Glomerular visceral epithelial cell (primary cell): ENCODE data around the gene GIGYF1.
"Not testable (repeated sequence)": the region's sequence is repeated elsewhere in the genome, so short reads cannot be mapped to it uniquely, and the experiment has no call there.

ENCODE experiments used
- DNase-seq: peaks from one replicate; pipeline ENCODE4 v3.0.0-alpha.2; 2016; ENCODE audit errors: extremely low spot score

The GIGYF1 gene

GRCh38 chr7:100694098-100694745 lies at the start of gene GIGYF1:
GIGYF1 (minus strand) TSS chr7:100694250; CDS start chr7:100688238, 6,012 bp downstream.
- DNase-seq = peak; percentile 66

- no peak for DNase-seq
Measured at GRCh38 chr7:100739934-100740333, 45.9 kb upstream of the GIGYF1 start.

GRCh38 chr7:100736671-100737070 lies 42.6 kb upstream of the GIGYF1 start:
- no peak for DNase-seq

GRCh38 chr7:100735730-100736129 lies 41.7 kb upstream of the GIGYF1 start:
- no peak for DNase-seq

GRCh38 chr7:100731937-100732636 lies 38.0 kb upstream of the GIGYF1 start:
- no peak for DNase-seq

GRCh38 chr7:100730136-100730800 lies 36.2 kb upstream of the GIGYF1 start:
- no peak for DNase-seq

GRCh38 chr7:100728196-100728595 lies 34.1 kb upstream of the GIGYF1 start:
- no peak for DNase-seq

GRCh38 chr7:100726996-100727761 lies 33.1 kb upstream of the GIGYF1 start:
- DNase-seq = no peak

GRCh38 chr7:100724364-100724763 lies 30.3 kb upstream of the GIGYF1 start:
- DNase-seq = not testable (repeated sequence)

GRCh38 chr7:100723732-100724275 lies 29.8 kb upstream of the GIGYF1 start:
- DNase-seq = no peak

GRCh38 chr7:100722480-100723212 lies 28.6 kb upstream of the GIGYF1 start:
- no peak for DNase-seq

- DNase-seq = no peak
Measured at GRCh38 chr7:100721505-100721812, 27.4 kb upstream of the GIGYF1 start.

GRCh38 chr7:100720671-100721504 lies 26.8 kb upstream of the GIGYF1 start:
- no peak for DNase-seq

GRCh38 chr7:100720279-100720670 lies 26.2 kb upstream of the GIGYF1 start, which contains the start of gene EPO:
EPO (plus strand) TSS chr7:100720468; CDS start chr7:100720981, 513 bp downstream.
- no peak for DNase-seq

GRCh38 chr7:100719523-100720278 lies 25.7 kb upstream of the GIGYF1 start:
- no peak for DNase-seq

GRCh38 chr7:100717073-100717472 lies 23.0 kb upstream of the GIGYF1 start:
- not testable (repeated sequence) for DNase-seq

GRCh38 chr7:100714725-100715124 lies 20.7 kb upstream of the GIGYF1 start:
- no peak for DNase-seq

- DNase-seq = no peak
Measured at GRCh38 chr7:100711369-100711768, 17.3 kb upstream of the GIGYF1 start.

GRCh38 chr7:100710452-100710851 lies 16.4 kb upstream of the GIGYF1 start:
- DNase-seq = no peak

- DNase-seq = no peak
Measured at GRCh38 chr7:100708395-100708794, 14.3 kb upstream of the GIGYF1 start.
